ENCODE results near the gene SELENOT. TPM values are rescaled to one million over a fixed set of nuclear protein-coding genes. Genes with fewer than 3 reads are reported as not detected.

The SELENOT gene
- polyA plus RNA-seq (2011; rRNA removed) (321 and 541 TPM in 2 replicates), polyA minus RNA-seq (2011; rRNA and poly(A)+ RNA removed) (97.5 and 160 TPM in 2 replicates)

- Histone ChIP-seq H3K4me3 (ENCODE audit: low read depth, low read length) (peak within 1 kb of the TSS; percentile 70), H3K27me3 (ENCODE audit: control insufficient read depth, insufficient read depth, low read length) (no peaks in the 10 kb centered on the region), H3K36me3 (ENCODE audit: control insufficient read depth, insufficient read depth, low read length) (no peaks in the 10 kb centered on the region)
- CTCF ChIA-PET = interaction anchor here (1.2 kb wide), 1 partner anchor 14 kb away, joined by 3 read pairs; no protein-coding TSS in a partner anchor
- POLR2A ChIA-PET = no interaction called here
- DNase-seq (ENCODE audit: low read depth) = peak; percentile 85
- TF ChIP-seq CTCF (IDR thresholded peaks at IDR 0.05; ENCODE audit: insufficient read depth, low read depth, low read length) = peak; percentile 14; the same call in 1 of the 2 replicates
These were observed at the start of gene SELENOT for GRCh38 chr3:150603153-150603979. TSS of gene SELENOT (plus strand) at chr3:150603321. CDS start at chr3:150603363, 42 bp downstream.

- no peak overlapping the region for H3K4me3 ChIP-seq (ENCODE audit: low read depth, low read length)
- H3K27me3 ChIP-seq (ENCODE audit: control insufficient read depth, insufficient read depth, low read length) = no peaks in the 10 kb centered on the region
- H3K36me3 ChIP-seq (ENCODE audit: control insufficient read depth, insufficient read depth, low read length) = peaks cover 5% of the 10 kb centered on the region
- ChIA-PET CTCF (interaction anchor here (0.6 kb wide), 1 partner anchor 647 kb away, joined by 6 read pairs; no protein-coding TSS in a partner anchor), POLR2A (no interaction called here)
- no peak for DNase-seq (ENCODE audit: low read depth)
- TF ChIP-seq CTCF (IDR thresholded peaks at IDR 0.05; ENCODE audit: insufficient read depth, low read depth, low read length) = no peak
These were observed 47.2 kb upstream of the SELENOT start for GRCh38 chr3:150555859-150556436.

GRCh38 chr3:150556792-150557191, 46.3 kb upstream of the SELENOT start:
- Histone ChIP-seq H3K4me3 (ENCODE audit: low read depth, low read length) (no peak overlapping the region), H3K36me3 (ENCODE audit: control insufficient read depth, insufficient read depth, low read length) (peaks cover 5% of the 10 kb centered on the region), H3K27me3 (ENCODE audit: control insufficient read depth, insufficient read depth, low read length) (no peaks in the 10 kb centered on the region)
- no peak for TF ChIP-seq CTCF (IDR thresholded peaks at IDR 0.05; ENCODE audit: insufficient read depth, low read depth, low read length)
- ChIA-PET POLR2A (no interaction called here), CTCF (interaction anchor here (0.6 kb wide), 1 partner anchor 37 kb away, joined by 4 read pairs; no protein-coding TSS in a partner anchor)
- DNase-seq (ENCODE audit: low read depth) = no peak

- peaks cover 5% of the 10 kb centered on the region for H3K36me3 ChIP-seq (ENCODE audit: control insufficient read depth, insufficient read depth, low read length)
- no peak for DNase-seq (ENCODE audit: low read depth)
- ChIA-PET POLR2A (no interaction called here), CTCF (interaction anchor here (0.7 kb wide), 1 partner anchor 333 kb away, joined by 3 read pairs; no protein-coding TSS in a partner anchor)
- no peak for TF ChIP-seq CTCF (IDR thresholded peaks at IDR 0.05; ENCODE audit: insufficient read depth, low read depth, low read length)
- H3K27me3 ChIP-seq (ENCODE audit: control insufficient read depth, insufficient read depth, low read length) = no peaks in the 10 kb centered on the region
- H3K4me3 ChIP-seq (ENCODE audit: low read depth, low read length) = no peak overlapping the region
These were observed 45.4 kb upstream of the SELENOT start for GRCh38 chr3:150557725-150558124.

GRCh38 chr3:150564243-150564642, 38.9 kb upstream of the SELENOT start:
- ChIA-PET POLR2A (no interaction called here), CTCF (no interaction called here)
- DNase-seq (ENCODE audit: low read depth) = no peak
- H3K27me3 ChIP-seq (ENCODE audit: control insufficient read depth, insufficient read depth, low read length) = no peaks in the 10 kb centered on the region
- TF ChIP-seq CTCF (IDR thresholded peaks at IDR 0.05; ENCODE audit: insufficient read depth, low read depth, low read length) = no peak
- peaks cover 2% of the 10 kb centered on the region; the same call in 1 of the 2 replicates for H3K36me3 ChIP-seq (ENCODE audit: control insufficient read depth, insufficient read depth, low read length)
- H3K4me3 ChIP-seq (ENCODE audit: low read depth, low read length) = no peak overlapping the region

Data from BJ (cell line).